Ramos (cell line): Measurements from ENCODE around the gene ASXL3.

Experiments
- in situ Hi-C: fragments of 300-500 bp; cut with MboI; formaldehyde crosslinking; loops from one replicate; pipeline ENCODE4 v1.14.3; 2022; ENCODE audit warnings: low sequenced_read_pairs; ENCODE audit not compliant: unreplicated experiment

ASXL3 gene

DNA sequence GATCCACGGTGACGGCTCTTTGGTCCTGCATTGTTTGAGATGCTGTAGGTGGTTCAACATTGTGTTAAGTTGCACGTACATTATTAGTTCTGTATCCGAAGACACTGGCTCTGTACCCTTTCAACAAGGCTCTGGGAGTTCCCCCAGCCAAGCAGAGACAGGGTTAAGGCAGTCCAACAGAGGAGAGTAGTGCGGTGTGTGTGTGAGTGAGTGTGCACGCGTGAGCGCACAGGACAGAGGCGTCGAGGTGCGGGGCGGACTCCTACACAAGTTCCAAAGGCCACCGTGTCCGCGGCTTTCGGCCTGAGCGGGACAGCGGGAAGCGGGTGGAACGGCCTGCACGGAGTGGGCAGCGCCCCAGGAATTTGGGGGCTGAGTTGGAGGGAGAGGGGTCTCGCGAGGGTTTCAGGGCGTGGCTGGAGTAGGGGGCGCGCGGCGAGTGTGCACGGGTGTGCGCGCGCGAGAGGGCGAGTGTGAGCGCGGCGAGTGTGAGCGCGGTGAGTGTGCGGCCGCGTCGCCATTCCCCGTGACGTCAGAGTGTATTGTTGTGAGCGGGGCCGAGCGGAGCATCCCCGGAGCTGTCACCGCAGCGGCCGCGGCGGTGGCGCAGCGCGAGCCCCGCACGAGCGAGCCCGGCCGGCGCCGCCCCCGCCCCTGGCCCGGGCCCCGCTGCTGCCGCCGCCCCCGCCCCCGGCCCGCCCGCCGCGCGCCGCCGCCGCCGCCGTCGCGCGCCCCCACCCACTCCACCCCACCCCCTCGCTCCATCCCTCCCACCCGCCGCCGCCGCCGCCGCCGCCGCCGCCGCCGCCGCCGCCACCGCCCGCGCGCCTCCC is at the start of gene ASXL3:
Gene ASXL3, plus strand, starts transcription at position 535 of the 833 bp plus-strand sequence. CDS start 413 bp downstream, outside the sequence.
- in situ Hi-C loops: no loop called here

DNA sequence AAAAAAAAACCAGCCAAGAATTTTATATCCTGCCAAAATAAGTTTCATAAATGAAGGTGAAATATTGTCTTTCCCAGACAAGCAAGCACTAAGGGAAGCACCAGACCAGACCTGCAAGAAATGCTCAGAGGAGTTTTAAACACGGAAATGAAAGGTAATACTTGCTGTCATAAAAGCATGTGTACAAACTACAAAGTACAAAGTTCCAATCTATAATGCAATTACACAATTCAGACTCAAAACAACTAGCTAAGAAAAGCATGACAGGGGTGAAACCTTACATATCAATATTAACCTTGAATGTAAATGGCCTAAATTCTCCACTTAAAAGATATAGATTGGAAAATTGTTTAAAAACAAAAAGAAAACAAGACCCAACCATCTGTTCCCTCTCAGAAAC is 45.0 kb upstream of the ASXL3 start:
- in situ Hi-C loops: no loop called here

DNA sequence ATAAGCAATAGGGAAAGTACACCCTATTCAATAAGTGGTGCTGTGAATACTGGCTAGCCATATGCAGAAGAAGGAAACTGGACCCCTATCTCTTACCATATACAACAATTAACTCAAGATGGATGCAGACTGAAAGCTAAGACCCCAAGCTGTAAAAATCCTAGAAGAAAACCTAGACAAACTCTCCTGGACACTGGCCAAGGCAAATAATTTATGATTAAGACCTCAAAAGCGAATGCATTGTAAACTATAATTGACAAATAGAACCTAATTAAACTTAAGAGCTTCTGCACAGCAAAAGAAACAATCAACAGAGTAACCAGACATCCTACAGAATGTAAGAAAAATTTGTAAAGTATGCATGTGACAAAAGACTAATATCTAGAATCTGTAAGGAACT is 41.1 kb upstream of the ASXL3 start:
- in situ Hi-C loops: no loop called here

DNA sequence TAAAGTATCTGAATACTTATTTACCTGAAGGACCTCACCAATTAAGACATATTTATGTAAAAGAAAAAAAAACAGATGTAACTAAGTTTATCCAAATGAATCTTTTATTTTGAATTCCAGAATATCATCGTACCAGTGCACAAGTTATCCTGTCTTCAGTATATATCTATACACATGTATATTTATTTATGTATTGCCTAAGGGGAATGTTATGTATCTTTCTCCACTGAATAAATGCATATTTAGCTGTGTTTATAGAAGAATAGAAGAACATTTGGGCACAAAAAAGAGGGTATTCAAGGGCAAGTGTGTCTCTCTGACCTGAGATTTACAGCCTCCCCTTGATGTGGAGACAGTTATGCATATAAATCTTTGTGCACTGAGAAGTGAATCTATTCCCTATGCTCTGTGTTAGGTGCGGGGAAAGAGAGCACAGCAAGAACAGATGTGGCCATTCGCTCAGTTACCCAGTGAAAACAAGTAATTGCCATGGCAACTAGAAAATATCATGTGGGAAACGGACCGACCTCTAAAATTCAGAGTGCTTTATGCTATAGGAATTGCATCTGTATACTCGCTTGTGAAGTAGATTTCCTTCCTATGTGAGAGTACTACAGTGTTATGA is 39.5 kb upstream of the ASXL3 start:
- in situ Hi-C loops: no loop called here

DNA sequence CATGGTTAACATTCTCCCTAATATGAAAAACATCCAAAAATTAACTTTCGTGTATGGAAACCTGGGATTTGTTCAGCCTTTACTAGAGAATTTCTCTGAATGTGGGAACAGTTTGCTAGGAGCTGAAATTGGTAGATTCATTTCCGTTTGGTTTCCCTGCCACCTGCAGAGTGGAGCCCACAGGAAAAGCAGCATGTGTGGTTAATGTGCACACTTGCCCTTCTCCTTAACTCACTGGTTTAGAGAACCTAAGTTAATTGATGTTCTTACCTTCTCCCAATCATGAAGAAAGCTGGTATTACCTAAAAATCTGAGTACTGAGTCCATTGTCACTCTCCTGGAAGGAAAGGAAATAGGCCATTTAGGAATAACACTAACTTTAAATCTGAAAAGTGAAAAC is 37.6 kb upstream of the ASXL3 start:
- in situ Hi-C loops: no loop called here

DNA sequence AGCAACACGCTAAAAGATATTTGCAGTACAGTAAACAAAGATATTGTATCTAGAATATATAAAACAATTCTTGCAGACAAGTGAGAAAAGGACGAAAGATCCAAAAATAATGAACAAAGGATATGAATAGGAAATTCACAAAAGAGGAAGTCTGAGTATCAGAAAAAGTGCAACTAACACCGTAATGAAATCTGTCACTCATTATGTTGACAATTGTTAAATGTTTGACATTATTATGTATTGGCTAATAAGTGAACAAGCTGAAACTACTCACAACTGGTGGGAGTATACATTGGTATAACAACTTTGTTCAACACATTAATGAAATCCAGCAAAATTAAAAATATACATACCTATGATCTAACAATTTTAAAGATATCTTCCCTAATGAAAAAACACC is 36.7 kb upstream of the ASXL3 start:
- in situ Hi-C loops: no loop called here

DNA sequence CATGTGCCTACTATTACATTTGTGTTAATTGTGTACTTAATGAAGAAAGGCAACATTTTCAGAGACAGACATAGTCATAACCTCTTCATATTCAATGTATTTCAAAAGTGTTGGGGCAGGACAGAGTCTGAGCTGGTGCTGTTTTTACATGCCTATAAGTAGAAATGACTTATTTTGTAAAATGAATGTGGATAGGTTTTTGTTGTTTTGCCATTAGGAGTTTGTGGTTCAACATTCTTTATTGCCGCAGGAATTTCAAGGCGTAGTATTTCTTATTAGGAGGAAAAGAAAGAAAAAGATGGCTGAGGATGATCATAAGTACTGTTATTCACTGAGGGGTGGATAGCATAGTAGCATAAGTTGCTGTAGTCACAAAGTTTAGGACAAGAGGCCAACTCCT is 21.2 kb upstream of the ASXL3 start:
- in situ Hi-C loops: no loop called here

DNA sequence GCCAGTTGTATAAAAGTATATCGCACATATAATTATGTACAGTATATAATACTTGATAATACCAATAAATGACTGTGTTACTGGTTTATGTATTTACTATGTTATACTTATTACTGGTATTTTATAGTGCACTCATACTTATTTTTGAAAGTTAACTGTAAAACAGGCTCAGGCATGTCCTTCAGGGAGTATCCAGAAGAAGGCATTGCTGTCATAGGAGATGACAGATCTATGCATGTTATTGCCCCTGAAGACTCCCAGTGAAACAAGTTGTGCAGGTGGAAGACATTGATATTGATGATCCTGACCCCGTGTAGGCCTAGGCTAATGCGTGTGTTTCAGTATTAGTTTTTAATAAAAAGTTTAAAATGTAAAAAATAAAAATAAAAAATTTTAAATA is 20.3 kb upstream of the ASXL3 start:
- in situ Hi-C loops: no loop called here

DNA sequence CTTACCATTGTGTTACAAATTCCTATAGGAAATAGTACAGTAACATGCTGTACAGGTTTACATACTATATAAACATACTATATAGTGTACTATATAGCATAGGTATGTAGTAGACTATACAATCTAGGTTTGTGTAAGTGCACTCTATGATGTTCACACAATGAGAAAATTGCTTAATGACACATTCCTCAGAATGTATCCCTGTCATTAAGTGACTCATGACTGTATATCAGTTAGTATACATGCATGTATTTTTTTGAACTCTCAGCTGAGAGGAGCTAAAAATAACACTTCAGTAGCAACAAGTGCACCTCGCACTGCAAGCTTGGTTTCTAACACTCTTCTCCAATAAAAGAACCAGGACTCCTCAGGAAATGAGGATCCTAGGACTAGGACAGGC is 19.5 kb upstream of the ASXL3 start:
- in situ Hi-C loops: no loop called here

DNA sequence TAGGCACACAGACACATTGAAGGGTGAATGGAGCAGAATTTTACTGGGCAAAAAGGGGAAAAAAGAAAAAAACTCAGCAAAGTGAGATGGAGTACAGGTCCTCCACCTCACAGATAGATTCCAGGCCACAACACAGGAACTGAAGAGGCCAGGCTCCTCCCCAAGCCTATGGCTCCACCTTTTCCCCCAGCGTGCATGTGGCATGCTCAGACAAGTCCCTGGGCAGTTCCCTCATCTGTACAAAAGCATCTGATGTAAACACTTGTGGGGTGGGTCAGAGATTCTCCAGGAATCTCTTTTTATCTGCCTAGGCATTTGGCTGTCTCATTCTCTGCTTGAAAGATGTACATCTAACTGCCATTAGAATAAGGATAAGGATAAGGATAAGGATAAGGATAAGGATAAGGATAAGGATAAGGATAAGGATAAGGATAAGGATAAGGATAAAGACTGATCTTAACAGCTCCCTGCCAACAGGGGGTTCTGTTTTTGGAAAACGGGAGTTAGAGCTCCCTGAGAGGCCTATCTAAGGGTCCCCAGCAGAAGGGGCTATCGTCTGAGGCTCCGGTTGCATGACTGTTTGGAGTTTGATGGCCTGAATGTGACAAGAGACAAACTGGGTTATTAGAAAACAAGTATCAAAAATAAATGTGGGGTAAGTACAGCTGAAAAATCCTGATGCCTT is 17.2 kb upstream of the ASXL3 start:
- in situ Hi-C loops: no loop called here

DNA sequence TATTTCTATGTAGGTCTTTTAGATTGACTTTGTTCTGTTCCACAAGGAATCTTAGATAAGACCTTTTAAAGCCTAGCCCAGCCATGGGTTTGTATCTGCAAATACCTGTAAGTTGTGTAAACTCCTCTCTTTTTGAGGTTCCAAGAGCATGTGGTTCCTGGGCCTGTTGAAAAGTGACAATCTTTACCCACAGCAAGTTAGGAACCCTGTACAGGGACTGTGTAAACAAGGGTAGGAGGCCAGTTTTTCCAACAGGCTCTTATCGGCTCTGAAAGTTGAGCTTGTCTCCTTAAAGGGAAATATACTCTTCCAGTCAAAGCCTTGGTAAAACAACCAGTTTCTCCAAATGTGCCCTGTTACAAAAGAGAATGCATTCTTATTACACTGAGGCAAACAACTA is 15.3 kb upstream of the ASXL3 start:
- in situ Hi-C loops: no loop called here

DNA sequence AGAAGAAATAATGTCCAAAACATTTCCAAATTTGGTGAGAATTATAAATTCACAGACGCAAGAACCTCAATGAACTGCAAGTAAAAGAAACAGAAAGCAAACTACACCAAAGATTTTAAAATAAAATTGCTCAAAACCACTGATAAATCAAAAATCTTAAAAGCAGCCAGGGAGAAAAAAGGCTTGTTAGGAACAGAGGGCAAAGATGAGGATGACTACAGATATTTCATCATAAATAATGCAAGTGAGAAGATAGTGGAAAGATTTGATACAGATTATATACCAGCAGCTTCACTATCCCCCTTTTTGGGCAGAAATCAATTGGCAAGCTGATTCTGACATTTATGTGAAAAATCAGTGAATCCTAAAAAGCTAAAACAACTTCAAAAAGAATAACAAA is 10.3 kb upstream of the ASXL3 start:
- in situ Hi-C loops: no loop called here

DNA sequence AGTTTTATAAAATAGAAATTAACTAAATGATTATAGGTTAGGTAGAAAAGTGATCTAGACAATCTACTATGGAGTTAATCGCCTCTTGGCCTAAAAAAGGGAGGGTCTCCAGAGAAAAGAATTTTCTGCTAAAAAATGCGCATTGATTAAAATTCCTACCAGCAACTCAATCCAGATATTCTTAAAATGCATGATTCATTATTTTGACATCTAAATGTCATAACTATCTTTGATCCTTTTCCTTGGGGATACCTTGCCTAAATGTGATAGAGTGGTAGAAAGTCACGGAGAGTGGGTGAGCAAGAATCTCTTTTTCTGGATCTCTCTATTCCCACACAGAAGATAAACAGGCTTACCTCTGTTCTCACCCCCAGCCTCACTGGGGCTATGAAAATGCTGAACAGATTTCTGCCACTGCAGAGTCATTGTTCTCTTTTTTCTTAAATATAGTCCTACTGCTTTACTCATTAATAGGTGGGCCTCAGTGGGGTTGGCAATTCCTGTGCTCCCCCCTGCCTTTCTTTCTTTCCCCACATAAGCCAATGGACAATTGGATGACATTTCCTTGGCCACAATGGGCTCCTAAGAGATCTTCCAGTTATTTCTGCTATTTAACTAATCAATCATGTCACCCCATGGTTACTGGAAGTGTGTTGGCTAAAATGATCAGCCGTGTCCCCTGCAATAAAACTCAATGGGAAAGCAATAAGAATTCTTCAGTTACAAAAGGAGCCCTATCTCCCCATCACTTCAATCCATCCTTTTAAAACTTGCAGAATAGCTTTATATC is 5.8 kb upstream of the ASXL3 start:
- in situ Hi-C loops: no loop called here

DNA sequence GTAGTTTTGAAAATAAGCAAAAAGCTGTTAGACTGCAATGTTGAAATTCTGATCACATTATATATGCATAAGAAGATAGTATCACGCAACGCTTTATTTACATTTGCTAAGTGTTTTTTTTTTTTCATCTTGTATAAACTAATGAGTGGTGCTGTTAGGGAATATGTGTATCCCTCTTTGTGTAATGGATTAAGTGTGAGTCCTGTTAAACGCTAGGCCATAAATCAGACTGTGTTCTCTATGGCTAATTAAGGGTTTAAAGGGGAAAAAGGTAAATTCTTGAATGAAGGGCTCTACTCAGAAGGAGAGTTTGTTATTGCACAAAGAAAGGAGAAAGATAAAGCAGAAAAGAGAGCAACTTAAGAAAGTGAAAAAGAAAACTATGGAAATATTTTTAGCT is 4.8 kb upstream of the ASXL3 start:
- in situ Hi-C loops: no loop called here

DNA sequence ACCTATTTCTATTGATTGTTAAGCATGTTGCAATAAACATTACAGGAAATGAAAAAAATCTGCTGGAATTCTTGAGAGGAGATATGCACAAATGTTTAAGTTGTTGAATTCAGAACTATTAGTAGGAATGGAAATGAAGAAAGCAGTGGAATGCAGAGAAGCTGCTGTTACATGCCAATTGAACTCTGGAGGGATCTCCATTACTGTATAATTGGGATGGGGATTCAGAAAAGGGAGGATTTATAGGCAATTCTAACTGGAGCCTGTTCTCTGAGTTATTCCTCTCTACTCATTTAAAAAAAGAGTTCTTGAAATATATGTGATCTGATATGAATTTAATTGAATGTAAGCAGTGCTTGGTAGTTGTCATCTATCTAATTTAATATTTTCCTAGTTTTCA is 2.6 kb upstream of the ASXL3 start:
- in situ Hi-C loops: no loop called here

DNA sequence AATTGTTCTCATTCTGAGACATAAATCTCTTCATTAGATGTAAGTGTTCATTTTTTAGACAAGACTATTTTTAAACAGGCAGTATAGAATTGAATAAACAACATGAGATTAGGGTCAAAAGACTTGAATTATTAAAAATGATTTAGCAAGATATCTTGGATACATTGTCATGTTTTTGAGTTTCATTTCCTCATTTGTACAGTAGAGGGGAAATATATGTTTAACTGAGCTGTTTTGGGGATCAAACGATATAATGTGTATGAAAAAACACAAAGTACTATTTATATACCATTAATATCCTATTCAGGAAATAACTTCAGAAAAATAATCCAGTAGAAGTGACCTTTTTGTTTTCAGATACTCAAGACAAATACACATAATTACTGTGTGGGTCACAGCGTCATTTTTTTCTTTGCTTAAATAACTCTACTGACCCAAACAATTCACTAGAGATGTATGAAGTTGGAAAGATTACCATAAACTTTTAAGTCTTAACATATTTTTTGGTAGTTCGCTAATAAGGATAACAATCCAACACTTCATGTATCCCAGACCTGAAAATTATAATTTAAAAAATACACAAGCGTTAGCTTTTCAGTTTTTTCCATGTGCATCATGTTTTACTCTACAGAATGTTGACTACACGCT is 896 bp upstream of the ASXL3 start:
- in situ Hi-C loops: no loop called here

DNA sequence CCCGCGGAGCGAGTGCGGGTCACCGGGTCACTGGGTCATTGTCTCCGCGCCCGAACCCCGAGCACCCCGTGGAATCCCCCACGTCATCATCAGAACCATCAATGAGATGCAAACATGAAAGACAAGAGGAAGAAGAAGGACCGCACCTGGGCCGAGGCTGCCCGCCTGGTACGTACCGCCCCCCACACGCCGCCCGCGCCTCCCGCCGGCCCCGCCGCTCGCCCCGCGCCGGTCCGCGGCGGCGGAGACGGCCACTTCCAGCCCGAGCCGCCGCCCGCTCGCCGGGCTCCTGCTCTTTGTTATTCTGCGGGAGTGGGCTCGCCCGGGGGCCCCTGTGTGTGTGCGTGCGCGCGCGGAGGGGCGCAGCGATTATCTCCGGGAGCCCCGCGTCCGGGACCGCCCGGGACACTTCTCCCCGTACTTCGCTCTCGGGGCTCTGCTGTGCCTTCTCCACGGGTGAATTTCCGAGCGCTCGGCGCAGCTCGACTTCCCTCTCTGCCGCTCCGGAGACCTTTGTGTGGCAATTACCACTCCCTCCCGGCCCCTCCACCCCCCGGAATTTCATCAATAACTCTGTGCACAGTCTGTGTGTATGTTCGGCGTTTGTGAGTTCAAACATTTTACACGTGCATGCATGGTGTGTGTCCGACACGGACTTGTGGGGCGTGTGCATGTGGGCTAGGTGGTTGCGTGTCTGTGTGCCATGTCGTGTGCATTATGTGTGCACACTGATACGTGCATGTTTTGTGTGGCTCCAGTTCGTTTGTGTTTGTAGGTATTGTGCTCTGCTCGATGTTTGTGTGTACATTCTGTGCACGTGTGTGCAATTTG is 714 bp downstream of the ASXL3 start:
- in situ Hi-C loops: no loop called here

DNA sequence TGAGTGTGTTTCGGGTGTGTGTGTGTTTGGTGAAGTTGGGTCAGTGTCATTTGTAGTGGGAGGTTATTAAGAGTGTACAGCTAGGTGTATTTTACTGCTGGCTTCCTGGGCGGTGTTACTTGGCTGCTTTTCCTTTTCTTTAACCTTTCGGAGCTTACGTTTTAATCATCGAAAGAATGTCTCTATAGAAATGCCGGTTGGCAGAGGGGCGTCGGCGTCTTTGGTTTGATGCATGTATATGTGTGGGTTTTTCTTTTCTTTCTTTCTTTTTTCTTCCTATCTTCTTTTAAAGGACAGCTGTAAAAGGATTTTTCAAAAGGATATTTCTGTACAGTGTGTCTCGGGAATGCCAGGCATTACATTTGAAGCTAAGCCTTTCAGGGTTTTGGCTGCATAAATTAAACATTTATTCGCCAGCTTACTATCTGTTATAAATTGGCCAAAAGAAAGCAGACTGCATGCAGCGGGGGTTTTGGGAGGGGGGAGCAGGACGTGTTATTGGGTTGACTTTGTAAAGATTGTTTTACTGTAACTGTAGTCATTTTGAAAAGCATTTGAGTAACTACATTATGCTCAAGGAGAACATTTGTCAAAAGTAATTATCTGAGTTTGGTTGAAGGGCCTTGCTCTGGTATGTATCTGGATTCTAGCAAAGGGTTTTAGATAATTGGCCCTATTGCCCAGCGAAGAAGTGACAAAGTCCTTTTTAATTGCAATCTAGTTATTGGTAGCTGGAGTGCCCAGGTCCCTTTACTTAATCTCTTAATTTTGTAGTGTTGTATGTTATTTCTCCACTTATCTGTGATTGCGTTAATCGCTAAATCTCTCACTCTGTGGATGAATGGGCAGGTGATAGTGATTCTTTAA is 1.6 kb downstream of the ASXL3 start:
- in situ Hi-C loops: no loop called here
